NCI-H2227 treated with DMSO at 0.1 percent for 48 hours (cell line): ENCODE results near the gene KCTD7.
"Not testable (repeated sequence)": the region's sequence is repeated elsewhere in the genome, so short reads cannot be mapped to it uniquely, and the experiment has no call there.

Experiments
- DNase-seq: peaks from one replicate; lab custom pipeline; 2025; lab: John Stamatoyannopoulos, UW

KCTD7 gene

GRCh38 chr7:66628361-66629221 lies at the start of gene KCTD7:
TSS of gene KCTD7 (plus strand) at chr7:66628881. CDS start at chr7:66629065, 184 bp downstream.
- DNase-seq, result peak; percentile 98

- DNase-seq, result not testable (repeated sequence)
Observed at GRCh38 chr7:66580380-66580779, 48.3 kb upstream of the KCTD7 start.

GRCh38 chr7:66582816-66583489 lies 45.7 kb upstream of the KCTD7 start:
- DNase-seq, result not testable (repeated sequence)

GRCh38 chr7:66583490-66584110 lies 45.1 kb upstream of the KCTD7 start:
- no peak for DNase-seq

GRCh38 chr7:66586181-66586580 lies 42.5 kb upstream of the KCTD7 start:
- DNase-seq, result no peak

- not testable (repeated sequence) for DNase-seq
Observed at GRCh38 chr7:66588226-66588625, 40.5 kb upstream of the KCTD7 start.

- not testable (repeated sequence) for DNase-seq
Observed at GRCh38 chr7:66588856-66589570, 39.7 kb upstream of the KCTD7 start.

- not testable (repeated sequence) for DNase-seq
Observed at GRCh38 chr7:66590302-66591057, 38.2 kb upstream of the KCTD7 start.

- DNase-seq, result not testable (repeated sequence)
Observed at GRCh38 chr7:66591058-66591798, 37.5 kb upstream of the KCTD7 start.

- DNase-seq, result peak; percentile 64
Observed at GRCh38 chr7:66591799-66592596, 36.7 kb upstream of the KCTD7 start.

- DNase-seq, result not testable (repeated sequence)
Observed at GRCh38 chr7:66592597-66593146, 36.0 kb upstream of the KCTD7 start.

GRCh38 chr7:66594082-66594481 lies 34.6 kb upstream of the KCTD7 start:
- DNase-seq, result not testable (repeated sequence)

GRCh38 chr7:66597461-66597860 lies 31.2 kb upstream of the KCTD7 start:
- no peak for DNase-seq

- DNase-seq, result no peak
Observed at GRCh38 chr7:66602159-66602558, 26.5 kb upstream of the KCTD7 start.

- no peak for DNase-seq
Observed at GRCh38 chr7:66604198-66604597, 24.5 kb upstream of the KCTD7 start.

GRCh38 chr7:66606540-66607291 lies 22.0 kb upstream of the KCTD7 start:
- not testable (repeated sequence) for DNase-seq

GRCh38 chr7:66609176-66609575 lies 19.5 kb upstream of the KCTD7 start:
- DNase-seq, result no peak

- DNase-seq, result not testable (repeated sequence)
Observed at GRCh38 chr7:66614596-66614995, 14.1 kb upstream of the KCTD7 start.

GRCh38 chr7:66615699-66616098 lies 13.0 kb upstream of the KCTD7 start:
- DNase-seq, result no peak
